GM12865 (cell line): ENCODE measurements around the gene STYX.
"Not testable (repeated sequence)": the region's sequence is repeated elsewhere in the genome, so short reads cannot be mapped to it uniquely, and the experiment has no call there.

Source experiments
- DNase-seq: peaks from one replicate; pipeline ENCODE4 v3.0.0; 2010; ENCODE audit warnings: low read depth
- H3K4me3 ChIP-seq: 2 replicates; pipeline ENCODE4 v1.5.1; 2011; ENCODE audit warnings: mild to moderate bottlenecking, low read depth, low read length, control low read depth
- TF ChIP-seq, protein P1 (sequence below): IDR thresholded peaks from 2 replicates; pipeline ENCODE4 v1.5.1; 2011; ENCODE audit warnings: low read length, control low read depth, low read depth, inconsistent platforms; ENCODE audit not compliant: insufficient read depth; ENCODE audit errors: missing control alignments

Gene STYX

GRCh38 chr14:52706286-52706685 is 23.7 kb upstream of the STYX start:
- TF ChIP-seq, protein P1, sequence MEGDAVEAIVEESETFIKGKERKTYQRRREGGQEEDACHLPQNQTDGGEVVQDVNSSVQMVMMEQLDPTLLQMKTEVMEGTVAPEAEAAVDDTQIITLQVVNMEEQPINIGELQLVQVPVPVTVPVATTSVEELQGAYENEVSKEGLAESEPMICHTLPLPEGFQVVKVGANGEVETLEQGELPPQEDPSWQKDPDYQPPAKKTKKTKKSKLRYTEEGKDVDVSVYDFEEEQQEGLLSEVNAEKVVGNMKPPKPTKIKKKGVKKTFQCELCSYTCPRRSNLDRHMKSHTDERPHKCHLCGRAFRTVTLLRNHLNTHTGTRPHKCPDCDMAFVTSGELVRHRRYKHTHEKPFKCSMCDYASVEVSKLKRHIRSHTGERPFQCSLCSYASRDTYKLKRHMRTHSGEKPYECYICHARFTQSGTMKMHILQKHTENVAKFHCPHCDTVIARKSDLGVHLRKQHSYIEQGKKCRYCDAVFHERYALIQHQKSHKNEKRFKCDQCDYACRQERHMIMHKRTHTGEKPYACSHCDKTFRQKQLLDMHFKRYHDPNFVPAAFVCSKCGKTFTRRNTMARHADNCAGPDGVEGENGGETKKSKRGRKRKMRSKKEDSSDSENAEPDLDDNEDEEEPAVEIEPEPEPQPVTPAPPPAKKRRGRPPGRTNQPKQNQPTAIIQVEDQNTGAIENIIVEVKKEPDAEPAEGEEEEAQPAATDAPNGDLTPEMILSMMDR: no peak
- DNase-seq: peak; percentile 38
- H3K4me3 ChIP-seq: peak overlapping the region; percentile 94

GRCh38 chr14:52706724-52707706 is 23.0 kb upstream of the STYX start, which contains the start of gene PSMC6:
PSMC6 (plus strand) TSS chr14:52707200; CDS start chr14:52707220, 20 bp downstream.
- TF ChIP-seq, protein P1: no peak
- peak within 1 kb of the TSS; percentile 94 for H3K4me3 ChIP-seq
- DNase-seq: peak; percentile 95

GRCh38 chr14:52711666-52712065 is 18.3 kb upstream of the STYX start:
- TF ChIP-seq, protein P1: no peak
- no peak for DNase-seq
- H3K4me3 ChIP-seq: no peak overlapping the region

GRCh38 chr14:52716155-52716554 is 13.8 kb upstream of the STYX start:
- TF ChIP-seq, protein P1: no peak
- no peak overlapping the region for H3K4me3 ChIP-seq
- DNase-seq: no peak

GRCh38 chr14:52723514-52724359 is 6.2 kb upstream of the STYX start:
- no peak for DNase-seq
- TF ChIP-seq, protein P1: no peak
- H3K4me3 ChIP-seq: no peak overlapping the region

DNA sequence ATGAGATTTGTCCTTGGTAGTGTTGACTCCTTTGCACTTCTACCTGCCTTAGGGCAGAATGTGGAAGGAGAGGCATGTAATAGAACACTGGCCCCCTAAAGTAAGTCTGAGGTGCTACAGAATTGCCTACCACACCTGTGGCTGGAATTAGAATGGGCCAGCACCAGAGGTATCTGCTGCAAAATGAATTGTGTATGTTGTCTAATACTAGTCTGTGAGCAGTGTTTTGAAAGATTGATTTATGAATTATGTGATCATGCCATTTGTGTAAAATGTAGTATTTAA is 5.7 kb upstream of the STYX start:
- H3K4me3 ChIP-seq: no peak overlapping the region
- TF ChIP-seq, protein P1: no peak
- no peak for DNase-seq

- not testable (repeated sequence) for DNase-seq
These were observed 2.5 kb upstream of the STYX start for GRCh38 chr14:52727509-52727908.

GRCh38 chr14:52729035-52729434 is 931 bp upstream of the STYX start:
- H3K4me3 ChIP-seq, DNase-seq: not testable (repeated sequence)

More at GRCh38 chr14:52727509-52727908, 2.5 kb upstream of the STYX start:
- H3K4me3 ChIP-seq: not testable (repeated sequence)
